Erythroblast (primary cell): Measurements from ENCODE around the gene METTL23.

Experiments
- GATA1 ChIP-seq: IDR thresholded peaks from 2 replicates; pipeline ENCODE4 v1.6.1; 2011; ENCODE audit warnings: low read depth, mild to moderate bottlenecking, control low read depth, low read length, moderate library complexity
- POLR2A ChIP-seq: IDR thresholded peaks from 2 replicates; pipeline ENCODE4 v1.6.1; 2011; ENCODE audit warnings: mild to moderate bottlenecking, low read length

- TF ChIP-seq POLR2A (no peak), GATA1 (no peak)
Observed at GRCh38 chr17:76742958-76743357, 16.3 kb downstream of the METTL23 start.
